KG1 (cell line): ENCODE data around the gene FAM25C.
"Not testable (repeated sequence)": the region's sequence is repeated elsewhere in the genome, so short reads cannot be mapped to it uniquely, and the experiment has no call there.

Experiments
- DNase-seq: peaks from one replicate; lab custom pipeline; 2025; lab: John Stamatoyannopoulos, UW

Gene FAM25C

DNA sequence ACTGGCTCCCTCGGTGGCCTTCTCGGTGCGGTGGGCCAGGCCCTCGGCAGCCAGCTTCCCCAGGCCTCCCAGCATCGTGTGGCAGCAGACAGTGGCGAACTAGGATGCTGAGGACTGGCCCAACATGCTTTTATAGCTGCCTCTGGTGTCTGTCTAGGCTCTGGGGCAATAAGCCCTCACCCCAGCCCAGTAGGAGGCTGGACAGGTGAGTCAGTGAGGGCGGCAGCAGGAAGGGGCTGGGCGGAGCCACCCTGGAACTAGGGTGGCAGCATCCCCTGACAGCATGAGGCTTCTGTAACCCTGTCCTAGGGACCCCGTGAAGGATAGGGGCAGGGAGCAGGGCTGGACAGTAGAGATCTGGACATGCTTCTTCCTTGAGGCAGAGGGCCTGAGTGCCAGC lies at the start of gene FAM25C:
FAM25C (minus strand) TSS at position 101 of the 400 bp plus-strand sequence; CDS start at position 75, 26 bp downstream.
- DNase-seq = not testable (repeated sequence)

DNA sequence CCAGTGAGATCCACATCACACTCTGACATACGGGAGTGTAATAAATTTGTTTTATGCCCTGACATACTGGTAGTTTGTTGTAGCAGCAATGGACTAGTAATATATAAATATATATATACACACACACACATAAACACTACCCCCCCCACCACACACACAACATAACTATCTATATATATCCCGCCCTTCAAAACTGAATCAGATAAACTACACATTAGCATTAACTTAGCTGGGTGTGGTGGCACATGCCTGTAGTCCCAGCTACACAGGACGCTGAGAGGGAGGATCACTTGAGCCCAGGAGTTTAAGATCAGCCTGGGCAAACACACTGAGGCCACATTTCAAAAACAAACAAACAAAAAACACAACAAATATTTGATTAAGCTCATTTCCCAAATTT lies 45.0 kb upstream of the FAM25C start:
- DNase-seq = not testable (repeated sequence)

DNA sequence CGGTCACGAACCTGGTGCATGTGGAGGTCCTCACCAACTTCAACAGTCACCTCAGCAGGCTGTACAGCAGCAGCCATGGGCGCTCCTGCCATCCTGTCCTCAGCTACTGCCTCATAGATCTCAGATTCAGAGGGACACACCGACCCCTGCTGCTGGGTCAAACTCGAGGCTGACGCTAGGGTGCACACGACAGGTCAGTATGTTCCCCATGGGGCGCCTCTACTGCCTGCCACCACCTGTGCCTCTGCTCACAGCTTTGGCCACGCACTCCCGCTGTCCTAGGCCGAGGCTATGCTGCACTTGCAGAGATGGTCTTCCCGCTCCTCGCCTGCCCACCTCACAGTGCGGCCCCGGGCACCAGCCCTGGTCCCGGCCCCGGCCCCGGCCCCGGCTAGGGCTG lies 31.8 kb upstream of the FAM25C start:
- not testable (repeated sequence) for DNase-seq

DNA sequence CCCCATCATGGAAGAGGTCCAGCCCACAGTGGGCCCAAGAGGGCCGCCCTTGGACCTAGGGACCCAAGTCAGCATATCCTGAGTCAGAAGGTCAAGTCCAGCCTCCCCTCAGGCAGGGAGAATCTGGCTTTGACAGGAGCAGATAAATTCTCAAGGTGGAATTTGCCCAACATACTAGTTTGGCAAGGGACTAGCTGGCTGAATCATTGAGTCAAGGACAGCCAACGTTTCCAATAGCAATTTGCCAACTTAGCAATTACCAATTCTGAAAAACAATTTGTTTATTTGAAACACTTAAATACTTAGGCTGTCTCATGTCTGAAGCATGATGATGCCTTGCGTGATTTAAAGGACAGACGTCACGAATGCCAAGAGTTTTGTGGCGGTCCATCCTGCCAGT lies 2.7 kb upstream of the FAM25C start:
- not testable (repeated sequence) for DNase-seq

DNA sequence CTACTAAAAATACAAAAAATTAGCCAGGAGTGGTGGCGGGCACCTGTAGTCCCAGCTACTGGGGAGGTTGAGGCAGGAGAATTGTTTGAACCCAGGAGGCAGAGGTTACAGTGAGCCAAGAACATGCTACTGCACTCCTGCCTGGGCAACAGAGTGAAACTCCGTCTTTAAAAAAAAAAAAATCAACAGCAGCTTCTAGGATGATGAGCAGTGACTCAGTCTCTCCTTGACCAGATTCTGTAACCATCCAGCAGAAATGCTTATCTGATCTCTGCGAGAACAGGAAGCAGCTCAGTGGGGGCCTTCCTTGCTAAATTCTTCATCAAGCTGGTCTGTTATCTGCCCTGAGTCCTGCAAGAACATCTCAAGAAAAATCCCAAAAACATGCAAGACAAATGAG lies 5.5 kb downstream of the FAM25C start:
- not testable (repeated sequence) for DNase-seq

DNA sequence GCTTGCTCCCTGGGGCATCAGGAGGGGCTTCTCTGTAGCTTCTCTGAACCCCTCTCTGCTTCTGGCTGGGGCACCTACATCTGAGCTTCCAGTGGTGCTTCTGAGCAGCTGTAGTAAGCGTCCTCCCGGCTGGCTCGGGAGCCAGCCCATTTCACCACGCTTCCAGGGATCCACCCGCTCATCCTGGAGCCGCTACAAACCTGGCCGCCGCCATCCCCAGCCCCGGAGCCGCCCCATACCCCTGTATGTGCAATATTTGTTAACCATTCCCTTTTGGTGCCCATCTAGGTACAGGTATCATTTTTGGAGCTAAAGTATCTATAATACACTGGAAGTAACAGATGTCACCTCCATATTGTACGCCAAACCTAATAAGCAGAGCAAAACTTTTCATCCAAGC lies 7.0 kb downstream of the FAM25C start:
- DNase-seq = not testable (repeated sequence)

DNA sequence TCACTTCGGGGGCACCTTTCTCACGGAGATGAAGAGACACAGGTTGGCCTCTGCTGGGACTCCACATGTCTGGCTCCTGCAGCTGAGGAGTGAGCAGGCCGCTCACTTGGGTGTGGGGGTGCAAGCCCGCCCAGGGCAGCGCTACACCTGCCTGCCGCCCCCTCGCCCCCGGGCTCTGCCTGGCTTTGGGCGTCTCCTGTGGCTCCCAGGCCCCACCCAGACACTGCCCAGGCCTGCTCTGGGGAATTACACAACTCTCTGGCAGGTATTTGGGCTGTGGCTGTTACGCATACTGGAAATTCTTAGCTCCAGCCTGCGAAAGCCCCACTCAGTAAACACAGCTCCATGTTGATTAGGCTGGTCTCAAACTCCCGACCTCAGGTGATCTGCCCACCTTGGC lies 7.9 kb downstream of the FAM25C start:
- not testable (repeated sequence) for DNase-seq

DNA sequence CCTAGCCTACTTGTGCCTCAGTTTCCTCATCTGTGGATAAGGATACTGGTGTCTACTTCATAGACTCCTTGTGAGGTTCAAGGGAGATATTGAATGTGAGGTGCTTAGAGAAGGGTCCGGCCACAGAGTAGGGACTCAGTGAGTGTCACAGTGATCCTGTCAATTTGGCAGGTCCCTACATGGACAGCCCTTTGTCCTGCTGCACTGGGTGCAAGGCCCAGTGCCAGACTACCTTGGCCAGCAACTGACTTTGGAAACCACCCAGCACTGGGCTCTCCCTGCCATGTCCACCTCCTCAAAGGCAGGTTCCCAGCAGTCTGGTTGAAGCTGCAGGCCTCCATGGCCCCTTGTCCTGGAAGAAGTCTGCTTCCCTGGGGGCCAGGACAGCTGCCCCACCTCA lies 9.5 kb downstream of the FAM25C start:
- not testable (repeated sequence) for DNase-seq

DNA sequence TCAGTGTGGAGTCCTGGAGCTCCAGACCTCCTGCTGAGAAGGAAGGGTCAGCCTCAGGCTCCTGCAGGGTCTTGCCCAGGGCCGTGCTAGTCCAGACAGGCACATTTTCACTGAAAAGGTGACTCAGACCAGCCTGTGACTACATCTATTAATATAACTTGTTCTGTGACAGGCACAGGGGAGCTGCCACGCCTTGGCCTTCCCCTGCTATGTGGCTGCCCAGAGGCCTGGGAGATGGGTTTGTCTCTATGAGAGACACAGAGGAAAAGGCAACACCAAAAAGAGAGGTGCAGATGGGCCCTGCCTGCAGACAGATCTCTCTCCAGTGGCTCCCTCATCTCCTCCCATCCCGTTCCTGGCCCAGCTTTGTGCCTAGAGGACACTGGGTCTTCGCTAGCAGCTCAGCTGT lies 10.0 kb downstream of the FAM25C start:
- not testable (repeated sequence) for DNase-seq

DNA sequence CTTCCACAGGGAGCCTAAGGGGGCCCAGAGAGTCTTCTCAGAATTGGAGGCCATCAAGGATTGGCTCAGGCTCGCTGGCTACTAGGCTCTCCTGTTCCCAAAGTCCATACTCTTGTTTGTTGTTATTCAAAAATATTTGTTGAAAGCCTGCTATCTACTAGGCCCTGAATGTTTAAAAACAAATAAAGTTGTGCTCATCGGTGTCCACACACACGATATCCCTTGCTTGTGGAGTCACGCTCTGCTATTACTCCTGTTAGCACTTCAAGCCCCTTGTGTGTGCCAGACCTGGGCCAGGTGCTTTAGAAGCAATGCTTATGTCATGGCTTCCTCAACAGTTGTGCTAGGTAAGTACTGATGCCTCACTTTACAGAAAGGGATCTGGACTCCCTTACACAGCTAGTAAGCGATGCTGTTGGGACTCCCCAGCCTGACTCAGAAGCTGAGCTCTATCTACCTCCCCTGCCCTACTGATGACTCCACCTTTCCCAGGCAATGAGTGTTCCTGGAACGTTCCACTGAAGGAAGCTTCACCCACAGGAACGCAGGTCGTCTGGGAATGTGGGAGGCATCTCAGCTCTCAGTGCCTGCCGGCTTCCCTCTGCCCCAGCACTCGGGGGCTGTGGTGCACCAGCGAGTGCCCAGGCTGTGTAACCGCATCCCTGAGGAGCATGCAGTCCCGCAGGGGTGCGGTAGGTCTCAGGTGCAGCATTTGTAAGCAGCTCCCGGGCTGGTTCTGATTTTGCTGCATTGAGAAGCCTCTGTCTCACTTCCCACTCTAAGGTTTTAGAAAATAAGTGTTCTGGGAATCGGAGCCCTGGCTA lies 10.7 kb downstream of the FAM25C start:
- DNase-seq = not testable (repeated sequence)

DNA sequence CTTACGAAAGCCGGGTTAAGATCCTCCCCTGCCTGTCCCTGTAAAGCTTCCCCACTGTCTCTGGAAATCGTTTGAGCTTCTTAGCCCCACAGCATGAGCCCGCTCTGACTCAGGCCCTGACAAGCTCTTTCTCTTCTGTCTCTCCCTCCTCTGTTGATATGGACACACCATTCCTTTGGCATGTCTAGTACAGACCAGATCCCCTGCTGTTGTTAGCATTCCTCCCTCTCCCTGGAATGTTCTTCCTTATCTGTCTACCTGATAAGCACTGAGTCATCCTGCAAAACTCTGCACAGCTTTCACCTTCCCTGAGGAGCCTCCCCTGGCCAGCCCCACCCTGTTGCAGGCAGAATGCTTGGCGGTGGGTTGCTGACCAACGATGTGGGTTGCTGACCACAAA lies 11.6 kb downstream of the FAM25C start:
- not testable (repeated sequence) for DNase-seq

DNA sequence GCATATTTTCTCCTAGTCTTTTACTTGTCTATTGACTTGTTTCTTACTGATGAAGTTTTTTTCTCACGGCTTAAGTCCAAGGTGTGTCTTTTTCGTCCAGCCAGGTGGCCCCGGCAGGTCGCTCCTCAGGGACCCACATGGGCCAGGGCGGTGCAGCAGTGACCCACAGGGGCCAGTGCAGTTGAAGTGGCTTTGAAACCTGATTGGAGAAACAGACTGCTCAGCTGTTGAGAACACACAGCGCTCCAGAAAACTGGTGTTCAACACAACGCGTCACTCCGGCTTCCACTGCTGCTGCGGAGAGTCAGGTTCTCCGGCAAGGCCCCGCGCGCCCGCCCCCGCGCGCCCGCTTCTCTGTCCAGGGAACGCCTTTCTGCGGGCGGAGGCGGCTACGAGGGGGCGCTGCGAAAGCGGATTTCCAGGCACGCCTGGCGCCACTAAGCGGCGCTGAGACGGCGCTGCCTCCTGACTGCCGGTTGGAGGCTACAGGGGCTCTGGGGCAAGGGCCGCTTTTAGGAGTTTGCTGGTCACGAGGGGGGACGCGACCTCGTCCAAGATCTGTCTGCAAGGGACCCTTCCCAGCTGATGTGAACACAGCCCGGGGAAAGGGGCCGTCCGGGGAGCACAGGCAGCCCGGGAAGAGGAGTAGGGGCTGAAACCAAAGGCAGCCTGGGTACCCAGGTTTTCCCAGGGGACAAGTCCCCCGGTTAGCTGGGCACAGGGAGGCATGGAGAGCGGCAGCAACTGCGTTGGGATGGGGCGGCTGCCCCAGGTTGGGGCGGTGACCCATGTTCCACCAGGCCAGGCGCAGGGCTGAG lies 13.0 kb downstream of the FAM25C start:
- not testable (repeated sequence) for DNase-seq

DNA sequence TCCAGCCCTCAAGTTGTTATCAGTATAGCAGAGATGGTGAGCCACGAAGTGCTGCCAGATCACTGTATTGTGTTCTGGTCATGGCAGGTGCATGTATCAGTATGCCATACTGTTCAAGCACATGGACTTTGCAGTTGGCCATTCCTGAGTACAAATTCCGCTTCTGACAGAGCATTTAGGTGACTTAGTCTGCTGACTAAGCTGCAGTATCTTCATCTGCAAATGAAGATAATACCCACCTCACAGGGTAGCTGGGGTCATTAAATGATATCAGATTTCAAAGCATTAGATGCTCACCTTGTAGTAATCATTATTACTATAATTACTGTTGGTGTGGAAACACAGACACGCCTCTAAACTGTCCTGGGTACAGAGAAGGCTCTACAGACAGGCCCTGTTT lies 24.2 kb downstream of the FAM25C start:
- not testable (repeated sequence) for DNase-seq

DNA sequence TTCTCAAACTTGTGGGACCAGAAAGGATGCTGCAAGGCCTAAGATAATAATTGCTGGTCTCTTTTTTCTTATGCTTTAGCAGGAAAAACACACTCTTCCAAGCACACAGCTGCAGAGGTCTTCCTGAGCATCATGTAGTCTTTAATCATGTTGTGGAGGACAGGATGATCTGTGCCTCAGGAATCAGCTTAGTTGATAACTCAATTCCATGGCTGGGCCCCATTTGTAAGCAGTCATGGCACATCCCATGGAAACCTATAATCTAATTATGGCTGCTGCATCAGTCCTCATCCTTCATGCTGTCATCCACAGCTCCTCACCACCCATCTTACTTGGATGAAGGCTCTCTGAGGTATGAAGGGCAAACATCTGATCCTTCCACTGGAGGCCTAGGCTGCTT lies 26.5 kb downstream of the FAM25C start:
- not testable (repeated sequence) for DNase-seq

DNA sequence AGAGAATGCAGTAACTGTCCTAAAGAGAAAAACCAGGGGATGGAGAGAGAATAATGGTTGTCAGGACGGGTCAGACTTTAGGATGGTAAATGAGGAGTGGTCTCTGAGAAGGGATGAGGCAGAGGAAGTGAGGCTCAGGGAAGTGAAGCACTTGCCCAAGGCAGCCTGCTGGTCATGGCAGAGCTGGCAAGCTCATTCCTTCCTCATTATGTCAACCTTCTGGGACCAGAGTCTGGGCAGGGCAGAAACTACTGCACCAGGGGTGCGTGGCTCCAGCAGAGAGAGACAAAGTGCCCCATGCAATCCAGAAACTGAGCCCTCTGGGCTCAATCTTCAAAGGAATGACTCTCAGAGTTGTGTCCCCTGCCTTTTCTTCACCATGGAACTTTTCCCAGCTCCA lies 27.5 kb downstream of the FAM25C start:
- DNase-seq = not testable (repeated sequence)

DNA sequence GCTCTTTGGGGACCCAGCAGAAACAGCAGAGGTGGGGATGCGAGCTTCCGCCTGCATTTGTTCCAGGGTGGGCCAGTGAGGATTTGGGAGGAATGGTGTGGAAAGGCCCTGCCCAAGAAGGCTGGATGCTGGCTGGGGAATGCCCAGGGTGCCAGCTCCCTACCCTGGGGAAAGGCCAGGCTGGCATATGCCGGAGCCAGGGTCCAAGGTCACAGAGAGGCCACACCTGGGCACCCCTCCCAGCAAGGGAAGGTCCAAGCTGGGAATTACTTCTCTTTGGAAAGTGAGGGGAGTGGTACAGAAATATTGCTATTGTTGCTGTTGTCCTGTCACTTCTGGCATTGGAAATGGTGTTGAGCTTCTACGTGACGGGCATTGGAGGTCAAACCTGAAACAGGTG lies 28.0 kb downstream of the FAM25C start:
- DNase-seq = not testable (repeated sequence)

DNA sequence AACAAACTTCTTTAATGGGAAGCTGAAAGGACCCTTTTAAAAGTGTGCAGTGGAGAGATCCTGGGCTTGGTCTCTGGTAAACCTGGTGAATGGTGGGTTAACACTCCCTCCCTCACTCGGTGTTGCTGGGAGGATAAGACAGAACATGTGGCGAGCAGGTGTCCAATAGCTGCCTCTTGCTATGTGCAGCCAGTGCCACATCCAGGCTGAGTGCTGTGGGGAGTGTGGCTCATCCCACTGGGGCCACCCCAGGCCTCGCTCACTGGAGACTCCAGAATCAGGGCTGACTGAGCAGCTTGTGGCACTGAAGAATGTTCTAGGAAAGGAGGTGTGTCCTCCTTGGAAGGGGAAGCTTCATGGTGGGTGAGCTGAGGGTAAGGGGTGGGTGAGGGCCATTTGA lies 29.5 kb downstream of the FAM25C start:
- DNase-seq = not testable (repeated sequence)

DNA sequence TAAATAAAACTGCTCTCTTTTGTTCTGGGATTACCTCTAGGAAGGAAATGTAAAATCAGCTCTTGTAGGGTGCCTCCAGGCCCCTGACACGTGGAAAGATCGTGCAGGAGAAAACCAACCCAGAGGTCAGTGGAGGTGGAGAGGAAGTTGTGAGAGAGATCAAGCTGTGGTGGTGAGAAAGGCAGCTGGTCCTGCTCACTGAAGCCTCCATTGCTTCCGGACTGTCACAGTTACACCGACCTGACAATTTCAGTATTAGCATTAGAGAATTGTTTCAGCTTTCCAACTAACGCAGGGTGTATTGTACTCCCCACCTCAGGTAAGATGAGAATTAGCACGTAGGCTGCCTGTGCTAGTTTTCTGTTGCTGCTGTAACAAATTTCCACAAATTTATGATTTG lies 30.6 kb downstream of the FAM25C start:
- DNase-seq = not testable (repeated sequence)

DNA sequence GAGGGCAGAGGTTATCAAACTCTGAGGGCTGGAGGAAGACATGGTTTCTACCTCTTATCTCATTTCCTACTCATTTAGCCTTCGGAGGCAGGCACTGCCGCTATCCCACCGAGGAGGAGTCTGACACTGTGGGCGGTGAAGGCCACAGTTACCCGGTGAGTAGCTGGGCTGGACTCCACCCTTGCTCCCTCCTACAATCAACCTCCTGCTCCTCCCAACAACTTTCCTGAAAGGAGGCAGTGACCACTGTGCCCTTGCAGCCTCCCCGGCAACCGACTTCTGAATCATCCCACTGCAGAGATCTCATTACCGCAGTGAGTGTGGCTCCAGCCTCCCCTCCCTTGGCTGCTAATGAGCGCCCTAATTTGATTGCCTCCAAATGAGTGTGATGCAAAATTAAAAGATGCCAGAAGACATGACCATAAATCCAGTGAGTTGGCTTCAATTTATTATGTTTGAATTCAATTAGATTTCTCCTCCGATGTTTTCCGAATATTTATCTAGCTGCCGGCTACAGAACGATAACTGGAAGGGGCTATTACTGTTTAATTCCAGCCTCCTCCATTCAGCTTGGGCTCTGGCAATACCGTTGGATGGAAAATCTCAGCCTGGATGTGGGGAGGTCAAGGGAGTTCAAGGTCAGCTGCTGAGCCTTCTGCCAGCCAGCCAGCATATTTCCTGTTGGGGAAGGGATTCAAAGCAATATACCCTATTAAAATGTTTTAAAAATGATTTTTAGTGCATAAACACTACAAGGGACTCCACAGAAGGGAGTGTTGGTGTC lies 35.1 kb downstream of the FAM25C start:
- DNase-seq = not testable (repeated sequence)

DNA sequence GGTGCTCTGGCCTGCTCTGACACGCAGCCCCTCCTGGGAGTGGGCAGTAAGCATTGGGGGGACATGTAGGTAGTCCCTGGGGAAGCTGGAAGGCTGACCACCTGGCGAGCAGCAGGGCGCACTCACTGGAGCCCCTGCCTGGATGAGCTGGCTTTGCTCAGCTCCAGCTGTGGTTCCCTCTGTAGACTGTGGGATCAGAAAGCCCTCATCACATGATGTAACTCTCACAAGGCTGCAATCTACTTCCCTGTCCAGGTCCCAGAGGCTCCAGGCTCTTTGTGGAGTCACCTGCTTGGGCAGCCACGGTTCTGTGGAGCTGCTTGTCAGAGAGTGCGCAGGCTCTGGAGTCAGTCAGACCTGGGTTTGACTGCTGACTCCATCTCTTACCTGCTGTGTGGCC lies 36.8 kb downstream of the FAM25C start:
- not testable (repeated sequence) for DNase-seq

DNA sequence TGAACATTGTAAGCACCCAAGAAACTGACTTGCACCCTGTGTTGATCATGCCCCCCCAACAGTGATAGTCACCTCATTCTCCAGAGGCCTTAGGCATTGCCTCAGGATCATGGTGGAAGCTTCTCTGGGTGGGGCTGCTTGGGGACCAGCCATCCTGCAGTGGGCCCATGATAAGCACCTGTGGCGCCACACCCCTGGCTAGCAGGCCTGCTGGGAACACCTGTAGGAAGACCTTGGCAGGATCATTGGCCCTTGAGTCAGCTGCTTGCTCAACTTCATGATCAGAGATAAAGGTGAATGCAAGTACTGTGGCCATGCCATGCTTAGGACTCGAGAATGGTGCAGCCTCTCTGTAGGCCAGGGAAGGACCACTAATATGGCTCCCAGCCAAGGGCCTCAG lies 38.9 kb downstream of the FAM25C start:
- not testable (repeated sequence) for DNase-seq

DNA sequence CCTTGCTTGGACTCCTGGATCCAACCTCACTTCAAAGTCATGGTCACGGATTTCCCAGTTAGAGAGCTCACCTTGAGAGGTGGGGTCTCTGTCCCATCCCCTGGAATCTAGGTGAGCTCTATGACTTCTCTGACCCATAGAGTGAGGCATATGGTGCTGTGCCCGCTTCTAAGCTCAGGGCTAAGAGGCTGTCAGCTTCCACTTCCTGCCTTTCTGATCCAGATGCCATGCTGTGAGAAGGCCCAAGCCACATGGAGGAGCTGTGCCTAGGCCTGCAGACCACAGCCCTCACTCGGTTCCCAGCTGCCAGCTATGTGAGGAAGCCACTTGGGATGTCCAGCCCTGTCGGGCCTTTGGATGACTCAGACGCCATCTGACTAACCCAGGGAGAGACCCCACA lies 39.9 kb downstream of the FAM25C start:
- DNase-seq = not testable (repeated sequence)
